ENCODE data around the gene C5orf47. TPM values are rescaled to one million over a fixed set of nuclear protein-coding genes. Genes with fewer than 3 reads are reported as not detected.

C5orf47 gene
- total RNA-seq, 1 donor from 2014 or later = 0.08 TPM

GRCh38 chr5:173964506-173964905 lies 24.5 kb upstream of the C5orf47 start:
- no peak for DNase-seq
- Histone ChIP-seq H3K4me3 (no peak overlapping the region), H3K36me3 (peaks cover 5% of the 10 kb centered on the region), H3K27me3 (ENCODE audit: low read depth) (no peaks in the 10 kb centered on the region), H3K27ac (replicated peaks) (no peak overlapping the region), H3K4me1 (peaks cover 25% of the 10 kb centered on the region), H3K9me3 (replicated peaks) (no peaks in the 10 kb centered on the region)
- intact Hi-C loops (cut with micrococcal nuclease) = no loop called here
- no peak for TF ChIP-seq CTCF (IDR thresholded peaks at IDR 0.05; ENCODE audit: borderline replicate concordance)

GRCh38 chr5:173967241-173967640 lies 21.7 kb upstream of the C5orf47 start:
- intact Hi-C loops (cut with micrococcal nuclease) = no loop called here

GRCh38 chr5:173968154-173968797 lies 20.7 kb upstream of the C5orf47 start:
- no peaks in the 10 kb centered on the region for H3K27me3 ChIP-seq (ENCODE audit: low read depth)
- H3K36me3 ChIP-seq = no peaks in the 10 kb centered on the region
- H3K9me3 ChIP-seq (replicated peaks) = no peaks in the 10 kb centered on the region
- H3K4me3 ChIP-seq = no peak overlapping the region
- TF ChIP-seq CTCF (IDR thresholded peaks at IDR 0.05; ENCODE audit: borderline replicate concordance) = no peak
- intact Hi-C loops (cut with micrococcal nuclease) = no loop called here
- H3K27ac ChIP-seq (replicated peaks) = no peak overlapping the region
- no peak for DNase-seq
- peaks cover 32% of the 10 kb centered on the region for H3K4me1 ChIP-seq

More at GRCh38 chr5:173967241-173967640, 21.7 kb upstream of the C5orf47 start:
- DNase-seq = no peak
- Histone ChIP-seq H3K9me3 (replicated peaks) (no peaks in the 10 kb centered on the region), H3K27me3 (ENCODE audit: low read depth) (no peaks in the 10 kb centered on the region), H3K27ac (replicated peaks) (no peak overlapping the region), H3K4me3 (no peak overlapping the region), H3K4me1 (peaks cover 35% of the 10 kb centered on the region), H3K36me3 (no peaks in the 10 kb centered on the region)
- no peak for TF ChIP-seq CTCF (IDR thresholded peaks at IDR 0.05; ENCODE audit: borderline replicate concordance)

- no peaks in the 10 kb centered on the region for H3K9me3 ChIP-seq (replicated peaks)
- H3K4me3 ChIP-seq = no peak overlapping the region
- peak overlapping the region; percentile 16 for H3K27ac ChIP-seq (replicated peaks)
- peaks cover 34% of the 10 kb centered on the region for H3K4me1 ChIP-seq
- DNase-seq = no peak
- H3K27me3 ChIP-seq (ENCODE audit: low read depth) = no peaks in the 10 kb centered on the region
- TF ChIP-seq CTCF (IDR thresholded peaks at IDR 0.05; ENCODE audit: borderline replicate concordance) = no peak
- intact Hi-C loops (cut with micrococcal nuclease) = no loop called here
- no peaks in the 10 kb centered on the region for H3K36me3 ChIP-seq
Observed at GRCh38 chr5:173969167-173970049, 19.6 kb upstream of the C5orf47 start.

- no peak for DNase-seq
- H3K27ac ChIP-seq (replicated peaks) = peak overlapping the region; percentile 13
- no peaks in the 10 kb centered on the region for H3K27me3 ChIP-seq (ENCODE audit: low read depth)
Observed at GRCh38 chr5:173970878-173971650, 17.9 kb upstream of the C5orf47 start.

More at GRCh38 chr5:173970878-173971650, 17.9 kb upstream of the C5orf47 start:
- intact Hi-C loops (cut with micrococcal nuclease) = no loop called here
- no peak for TF ChIP-seq CTCF (IDR thresholded peaks at IDR 0.05; ENCODE audit: borderline replicate concordance)
- H3K36me3 ChIP-seq = no peaks in the 10 kb centered on the region
- no peak overlapping the region for H3K4me3 ChIP-seq
- H3K9me3 ChIP-seq (replicated peaks) = no peaks in the 10 kb centered on the region
- peaks cover 34% of the 10 kb centered on the region for H3K4me1 ChIP-seq
